Measurements from ENCODE around the gene PRRX2. TPM values are rescaled to one million over a fixed set of nuclear protein-coding genes. Genes with fewer than 3 reads are reported as not detected.

The PRRX2 gene
- total and polyA plus RNA-seq, 2 experiments from 2014 or later = 5.8 to 8.3 TPM

DNA sequence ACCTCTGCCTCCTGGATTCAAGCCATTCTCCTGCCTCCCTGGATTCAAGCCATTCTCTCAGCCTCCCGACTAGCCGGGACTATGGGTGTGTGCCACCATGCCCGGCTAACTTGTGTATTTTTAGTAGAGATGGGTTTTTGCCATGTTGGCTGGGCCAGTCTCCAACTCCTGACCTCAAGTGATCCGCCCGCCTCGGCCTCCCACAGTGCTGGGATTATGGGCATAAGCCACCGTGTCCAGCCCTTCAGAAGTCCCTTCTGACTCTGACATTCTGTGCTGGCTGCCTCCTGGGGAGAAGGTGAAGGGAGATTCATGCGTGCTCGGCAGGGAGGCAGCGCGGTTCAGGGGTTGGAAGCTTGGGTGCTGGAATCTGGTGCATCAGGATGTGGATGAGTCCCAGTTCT, 28.8 kb downstream of the PRRX2 start:
- H4K20me1 ChIP-seq (replicated peaks; ENCODE audit: insufficient read depth) = no peaks in the 10 kb centered on the region
- H3K79me2 ChIP-seq (replicated peaks; ENCODE audit: insufficient read depth) = no peaks in the 10 kb centered on the region
- H3K4me3 Mint-ChIP-seq = no peak overlapping the region
- H3K36me3 Mint-ChIP-seq (ENCODE audit: low read depth) = no peaks in the 10 kb centered on the region
- no peak overlapping the region for H3K4me3 ChIP-seq
- ATAC-seq (no peak), DNase-seq (ENCODE audit: low spot score) (no peak)
- peaks cover 8% of the 10 kb centered on the region; the same call in 1 of the 2 replicates for H3K4me1 ChIP-seq (ENCODE audit: insufficient read depth)
- no peak overlapping the region for H3K4me2 ChIP-seq
- H3K9me3 Mint-ChIP-seq = no peaks in the 10 kb centered on the region
- TF ChIP-seq EZH2 (IDR thresholded peaks at IDR 0.05; ENCODE audit: low read depth, unreplicated experiment) = no peak
- TF ChIP-seq POLR2AphosphoS5 (IDR thresholded peaks at IDR 0.05; ENCODE audit: low read depth) = no peak
- TF ChIP-seq CREB1 (CRISPR knock-in tag; IDR thresholded peaks at IDR 0.05; ENCODE audit: low read depth) = no peak
- TF ChIP-seq EZH2phosphoT487 (IDR thresholded peaks at IDR 0.05; ENCODE audit: unreplicated experiment) = no peak
- TF ChIP-seq REST (IDR thresholded peaks at IDR 0.05; ENCODE audit: unreplicated experiment) = no peak
- no peak for TF ChIP-seq NANOG (IDR thresholded peaks at IDR 0.05; ENCODE audit: borderline replicate concordance)
- TF ChIP-seq ETS1 (IDR thresholded peaks at IDR 0.05) = no peak
- H3K4me1 Mint-ChIP-seq = peaks cover 6% of the 10 kb centered on the region; the same call in 2 of the 3 replicates
- no peak overlapping the region for H2AFZ ChIP-seq
- H3K27ac Mint-ChIP-seq = no peak overlapping the region
- no peaks in the 10 kb centered on the region for H3F3A ChIP-seq (replicated peaks; ENCODE audit: low read depth)
- H3K27ac ChIP-seq (ENCODE audit: low read depth) = no peak overlapping the region
- H3K9me2 ChIP-seq (ENCODE audit: insufficient read depth) = no peaks in the 10 kb centered on the region
- H3K27me3 ChIP-seq (ENCODE audit: insufficient read depth) = peaks cover 6% of the 10 kb centered on the region
- peaks cover 10% of the 10 kb centered on the region for H3K27me3 Mint-ChIP-seq (ENCODE audit: insufficient read depth, low read depth, poor library complexity)
- H3K36me3 ChIP-seq (ENCODE audit: insufficient read depth) = no peaks in the 10 kb centered on the region

GRCh38 chr9:129695870-129696269, 30.4 kb downstream of the PRRX2 start:
- Histone ChIP-seq H3K9me2 (ENCODE audit: insufficient read depth) (no peaks in the 10 kb centered on the region), H3K4me1 (ENCODE audit: insufficient read depth) (peaks cover 8% of the 10 kb centered on the region; the same call in 1 of the 2 replicates), H3F3A (replicated peaks; ENCODE audit: low read depth) (no peaks in the 10 kb centered on the region), H3K27ac (ENCODE audit: low read depth) (no peak overlapping the region), H2AFZ (no peak overlapping the region), H4K20me1 (replicated peaks; ENCODE audit: insufficient read depth) (no peaks in the 10 kb centered on the region), H3K27me3 (ENCODE audit: insufficient read depth) (peaks cover 6% of the 10 kb centered on the region), H3K4me3 (no peak overlapping the region), H3K79me2 (replicated peaks; ENCODE audit: insufficient read depth) (no peaks in the 10 kb centered on the region), H3K36me3 (ENCODE audit: insufficient read depth) (no peaks in the 10 kb centered on the region), H3K4me2 (no peak overlapping the region)
- Mint-ChIP-seq H3K9me3 (no peaks in the 10 kb centered on the region), H3K36me3 (ENCODE audit: low read depth) (no peaks in the 10 kb centered on the region), H3K27ac (no peak overlapping the region), H3K4me1 (peaks cover 6% of the 10 kb centered on the region; the same call in 2 of the 3 replicates), H3K4me3 (no peak overlapping the region; the same call in 2 of the 3 replicates), H3K27me3 (ENCODE audit: insufficient read depth, low read depth, poor library complexity) (peaks cover 10% of the 10 kb centered on the region)
- ATAC-seq (no peak), DNase-seq (ENCODE audit: low spot score) (no peak)
- TF ChIP-seq NANOG (IDR thresholded peaks at IDR 0.05; ENCODE audit: borderline replicate concordance) (no peak), ETS1 (IDR thresholded peaks at IDR 0.05) (no peak), JUNB (IDR thresholded peaks at IDR 0.05; ENCODE audit: unreplicated experiment) (no peak), EZH2 (IDR thresholded peaks at IDR 0.05; ENCODE audit: low read depth, unreplicated experiment) (no peak), ZNF331 (CRISPR knock-in tag; IDR thresholded peaks at IDR 0.05; ENCODE audit: low read depth) (no peak), CREB1 (CRISPR knock-in tag; IDR thresholded peaks at IDR 0.05; ENCODE audit: low read depth) (no peak), ZNF114 (CRISPR knock-in tag; IDR thresholded peaks at IDR 0.05) (no peak), STAT1 (IDR thresholded peaks at IDR 0.05; ENCODE audit: unreplicated experiment) (no peak)

All from GM23338 (cell line).